Cardiac septum (tissue), 1 donor: ENCODE data around the gene FAM117B. TPM values are rescaled to one million over a fixed set of nuclear protein-coding genes. Genes with fewer than 3 reads are reported as not detected.

ENCODE experiments used
- DNase-seq: peaks from one replicate; pipeline ENCODE4 v3.0.0-alpha.2; 2020; ENCODE audit warnings: low spot score
- intact Hi-C: fragments of 100-400 bp; cut with DNase I; formaldehyde crosslinking; loops from one replicate; pipeline ENCODE4 v1.14.0; 2022
- long read RNA-seq: library from polyadenylated mRNA; unstranded; transcript quantifications from one replicate; pipeline ENCODE4 v2.0.0, GENCODE V29; 2021
- total RNA-seq: library from RNA; stranded (reverse); fragmentation: NEBNext Ultra II Directional; extraction: Animal tissue kit (Norgen Biotek cat#: 25700); gene quantifications from one replicate; pipeline ENCODE4 v1.2.1, GENCODE V29; 2021
- donor health status: DM: no; HTN: no; CAD: no.

The FAM117B gene
- total RNA-seq: 1.2 TPM
- long read RNA-seq, partial matches to known transcripts: 0 of 1 reads
- long read RNA-seq, other reads (novel, unspliced or antisense): 1 of 1 reads

DNA sequence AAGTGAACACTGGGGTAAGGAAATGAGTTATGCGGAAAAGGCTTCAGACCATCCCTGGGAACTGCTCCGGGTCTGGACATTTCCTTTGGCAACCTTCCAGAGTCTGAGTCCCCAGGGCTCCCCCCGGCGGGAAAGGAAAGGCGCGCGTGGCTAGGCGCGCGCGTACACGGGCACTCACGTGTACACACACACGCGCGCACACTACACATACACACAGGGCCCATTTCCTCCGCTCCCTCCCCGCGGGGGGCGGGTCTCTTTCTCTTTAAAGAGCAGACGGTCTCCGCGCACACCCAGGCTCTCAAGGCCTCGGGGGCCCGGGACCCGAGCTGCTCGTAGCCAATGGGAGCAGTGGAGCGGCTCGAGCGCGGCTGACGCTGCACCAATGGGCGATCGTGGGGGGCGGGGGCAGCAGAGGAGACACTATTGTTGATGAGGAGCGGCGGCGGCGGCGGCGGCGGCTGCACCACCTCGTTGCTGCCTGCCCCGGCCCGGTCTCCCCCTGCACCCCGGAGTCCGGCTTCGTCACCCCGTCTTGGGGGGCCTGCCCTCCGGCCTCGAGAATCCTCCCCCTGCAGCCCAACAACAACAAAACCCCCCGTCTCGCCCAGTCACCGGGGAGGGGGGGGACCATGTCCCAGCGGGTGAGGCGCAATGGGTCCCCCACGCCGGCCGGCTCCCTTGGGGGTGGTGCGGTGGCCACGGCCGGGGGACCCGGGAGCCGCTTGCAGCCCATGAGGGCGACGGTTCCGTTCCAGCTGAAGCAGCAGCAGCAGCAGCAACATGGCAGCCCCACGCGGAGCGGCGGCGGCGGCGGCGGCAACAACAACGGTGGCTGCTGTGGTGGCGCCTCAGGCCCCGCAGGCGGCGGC lies at the start of gene FAM117B:
Gene FAM117B, plus strand, starts transcription at position 414 of the 872 bp plus-strand sequence. Its CDS starts 219 bp downstream, at position 633.
- peak; percentile 98 for DNase-seq
- intact Hi-C loops: loop anchor here (5.0 to 10.0 kb wide), 4 partner anchors 47 to 270 kb away; partner anchors contain the start of genes BMPR2 and ICA1L

DNA sequence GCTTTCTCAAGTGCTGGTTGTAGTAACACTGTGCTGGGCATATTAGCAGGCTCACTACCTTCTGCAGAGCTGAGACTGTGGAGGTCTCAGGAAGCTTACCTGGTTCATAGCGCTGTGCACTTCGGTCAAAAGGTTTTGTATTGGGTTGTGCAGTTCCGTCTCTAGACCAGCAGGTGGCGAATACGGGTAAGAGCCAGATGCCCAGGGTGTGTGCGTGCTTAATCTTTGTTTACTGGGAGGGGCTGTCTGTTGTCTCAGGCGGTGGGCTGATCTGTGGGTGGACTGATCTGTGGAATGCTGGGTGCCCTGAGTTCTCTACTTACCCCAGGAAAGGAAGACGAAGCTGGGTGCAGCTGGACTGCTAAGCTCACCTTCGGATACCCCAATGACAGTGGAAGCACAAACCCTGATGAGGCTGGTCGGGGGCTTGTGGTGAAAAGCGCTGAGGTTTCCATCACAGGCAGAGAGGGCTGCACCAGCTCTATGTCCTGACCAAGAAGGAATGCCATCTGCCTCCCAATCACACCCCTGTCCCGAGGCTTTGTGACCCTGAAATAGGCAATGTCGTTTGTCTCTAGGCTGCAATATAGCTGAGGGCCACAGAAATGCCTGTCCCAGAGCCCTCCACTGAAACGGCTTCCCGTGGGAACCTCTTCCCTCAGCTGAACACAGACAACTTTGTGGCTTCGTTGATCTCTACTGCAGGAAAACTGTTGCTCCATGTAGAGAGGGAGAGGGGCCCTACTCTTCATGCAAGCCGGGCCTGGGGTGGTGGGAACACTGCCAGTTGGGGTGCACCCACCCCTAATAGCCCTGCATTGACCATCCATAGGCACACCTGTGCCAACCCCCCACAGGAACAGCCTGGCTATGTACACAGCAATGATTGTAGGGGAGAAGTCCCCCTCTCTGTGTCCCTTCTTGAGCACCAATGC lies 45.9 kb upstream of the FAM117B start:
- intact Hi-C loops: loop anchor here (5.0 kb wide), 2 partner anchors 48 to 283 kb away; partner anchors contain the start of gene ICA1L
- DNase-seq: peak; percentile 80

GRCh38 chr2:202589582-202589949 lies 45.2 kb upstream of the FAM117B start:
- intact Hi-C loops: loop anchor here (5.0 kb wide), 2 partner anchors 48 to 283 kb away; partner anchors contain the start of gene ICA1L
- DNase-seq: no peak

DNA sequence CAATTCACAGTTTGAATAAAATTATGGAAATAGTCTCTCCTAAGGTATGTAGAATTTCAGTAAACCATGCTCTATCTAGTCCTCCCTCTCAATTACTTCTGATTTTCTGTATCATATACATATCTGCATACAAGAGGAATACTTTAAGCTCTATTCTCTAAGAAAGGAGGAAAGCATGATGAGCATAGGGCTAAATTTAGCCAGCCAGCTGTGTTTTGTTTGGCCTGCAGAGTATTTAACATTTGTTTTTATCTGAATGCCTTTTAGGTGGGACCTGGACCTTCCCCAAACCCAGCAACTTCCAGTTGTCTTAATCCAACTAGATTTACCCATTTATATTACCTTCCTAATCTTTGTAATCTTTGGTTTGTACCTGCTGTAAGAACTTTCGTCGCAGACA lies 42.2 kb upstream of the FAM117B start:
- intact Hi-C loops: no loop called here
- no peak for DNase-seq

GRCh38 chr2:202599105-202599504 lies 35.7 kb upstream of the FAM117B start:
- intact Hi-C loops: no loop called here
- no peak for DNase-seq

DNA sequence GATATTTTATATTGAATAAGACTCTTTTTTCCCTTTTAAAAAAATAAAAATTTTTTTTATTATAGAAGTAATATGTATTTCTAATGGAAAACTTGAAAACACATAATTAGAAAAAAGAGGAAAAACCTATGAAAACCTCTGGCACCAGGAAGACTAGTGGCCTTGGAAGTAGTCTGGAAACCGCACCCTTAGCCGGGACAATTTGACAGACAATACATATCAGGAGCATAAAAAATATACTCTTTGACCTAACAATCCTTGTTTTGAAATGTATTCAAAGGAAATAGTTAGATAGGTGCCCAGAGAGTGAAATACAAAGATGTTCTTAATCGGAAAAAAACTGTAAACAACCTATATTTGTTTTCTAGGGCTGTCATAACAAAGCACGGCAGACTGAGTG lies 34.9 kb upstream of the FAM117B start:
- intact Hi-C loops: no loop called here
- no peak for DNase-seq

GRCh38 chr2:202604699-202605098 lies 30.1 kb upstream of the FAM117B start:
- DNase-seq: no peak
- intact Hi-C loops: no loop called here

- no peak for DNase-seq
- intact Hi-C loops: no loop called here
These were observed 29.6 kb upstream of the FAM117B start for GRCh38 chr2:202605174-202605573.

DNA sequence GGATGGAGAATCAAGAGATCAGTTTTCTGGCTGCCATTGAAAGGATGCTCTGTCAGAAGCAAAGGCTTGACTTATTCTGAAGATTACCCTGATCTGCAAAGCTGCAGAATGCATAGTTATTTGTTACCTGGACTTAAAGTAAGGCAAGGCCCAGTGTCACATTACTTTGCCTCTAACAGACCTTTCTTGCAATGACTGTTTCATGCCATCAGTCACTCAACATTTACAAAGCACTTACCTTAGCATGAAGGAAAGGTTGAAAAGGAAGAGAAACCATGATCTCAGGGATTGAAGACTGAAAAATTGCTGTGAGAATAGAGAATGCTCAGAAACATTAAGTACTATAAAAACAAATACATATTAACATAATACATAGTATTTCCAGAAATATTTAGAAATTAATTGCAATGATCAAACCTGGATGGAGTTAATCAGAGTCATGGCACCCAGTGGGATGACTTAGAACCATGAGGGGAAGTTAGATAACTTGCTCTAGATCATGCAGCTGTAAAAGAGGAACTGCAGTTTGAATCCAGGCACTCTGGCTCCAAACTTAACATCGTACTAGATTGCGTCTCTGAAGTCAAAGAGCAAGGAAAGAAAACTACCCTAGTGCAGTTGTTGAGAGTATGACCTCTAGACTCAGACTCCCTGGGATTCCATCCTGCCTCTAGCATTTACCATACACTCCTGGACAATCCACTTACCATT lies 26.5 kb upstream of the FAM117B start:
- intact Hi-C loops: no loop called here
- DNase-seq: no peak

DNA sequence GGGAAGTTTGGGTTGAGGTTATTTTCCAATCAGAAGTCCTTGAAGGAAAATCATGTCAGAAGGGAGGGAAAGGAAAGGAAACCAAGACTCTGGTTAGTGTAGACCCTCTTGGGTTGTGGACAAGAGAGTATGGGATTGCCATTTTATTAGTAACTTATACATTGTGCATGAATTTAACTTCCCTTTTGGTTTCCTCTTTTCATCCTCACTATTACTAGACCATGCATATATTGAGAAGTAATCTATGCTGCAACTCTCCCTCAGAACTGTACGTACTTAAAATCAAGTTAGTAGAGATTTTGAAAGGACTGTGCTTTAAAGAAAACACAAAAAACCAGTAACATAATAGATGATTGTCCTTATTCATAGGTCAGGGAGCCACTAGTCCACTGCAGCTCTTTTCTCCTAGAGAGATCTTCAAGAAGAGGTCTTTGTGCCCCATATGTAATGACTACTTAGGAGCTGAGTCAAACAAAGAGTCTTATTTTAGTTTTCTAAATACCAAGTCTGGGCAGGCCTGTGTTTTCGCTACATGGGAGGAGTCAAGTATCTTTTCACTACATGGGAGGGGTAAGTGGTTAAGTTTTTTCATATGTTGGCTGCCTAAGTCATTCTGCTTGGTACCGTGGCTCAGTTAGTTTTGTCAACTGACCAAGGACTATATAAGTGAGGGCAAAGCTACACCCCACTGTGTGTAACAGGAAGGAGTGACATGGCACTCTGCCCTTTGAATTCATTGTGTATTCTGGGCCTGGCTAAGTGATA lies 25.2 kb upstream of the FAM117B start:
- DNase-seq: no peak

GRCh38 chr2:202610380-202610779 lies 24.4 kb upstream of the FAM117B start:
- intact Hi-C loops: no loop called here
- no peak for DNase-seq

More for the DNA sequence above, 25.2 kb upstream of the FAM117B start:
- intact Hi-C loops: no loop called here

GRCh38 chr2:202612145-202612544 lies 22.6 kb upstream of the FAM117B start:
- no peak for DNase-seq
- intact Hi-C loops: no loop called here

GRCh38 chr2:202613479-202613878 lies 21.3 kb upstream of the FAM117B start:
- no peak for DNase-seq
- intact Hi-C loops: no loop called here

DNA sequence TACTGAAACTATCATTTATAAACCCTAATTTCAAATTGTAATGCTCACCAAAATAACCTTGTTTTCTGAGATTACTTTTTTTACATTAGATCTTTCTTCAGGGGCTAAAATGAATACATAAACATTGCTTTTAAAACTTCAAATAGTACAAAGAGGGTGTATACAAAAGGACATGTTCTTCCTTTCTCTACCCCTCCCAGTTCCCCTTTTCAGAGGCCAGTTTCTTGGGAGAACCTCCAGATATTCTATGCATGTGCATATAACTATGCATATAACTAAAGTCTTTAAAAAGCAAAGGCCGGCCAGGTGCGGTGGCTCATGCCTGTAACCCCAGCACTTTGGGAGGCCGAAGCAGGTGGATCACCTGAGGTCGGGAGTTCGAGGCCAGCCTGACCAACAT lies 10.6 kb upstream of the FAM117B start:
- intact Hi-C loops: no loop called here
- DNase-seq: no peak

DNA sequence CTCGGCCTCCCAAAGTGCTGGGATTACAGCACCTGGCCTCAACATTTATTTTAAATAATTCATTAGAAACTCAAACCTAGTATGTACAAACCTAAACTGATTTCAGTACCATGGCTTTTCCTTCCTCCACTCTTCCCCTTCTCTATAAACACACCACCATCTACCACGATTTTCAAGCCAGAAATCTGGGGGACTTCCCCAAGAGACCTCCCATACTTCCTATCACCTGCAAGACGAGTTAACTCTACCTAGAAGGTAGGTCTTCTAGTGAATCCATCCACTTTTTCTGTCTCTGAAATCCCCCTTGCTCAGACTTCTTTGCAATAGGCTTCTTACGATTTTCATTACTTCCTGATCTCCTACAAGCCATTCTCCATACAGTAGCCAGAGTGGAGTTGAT lies 7.7 kb upstream of the FAM117B start:
- intact Hi-C loops: no loop called here
- DNase-seq: no peak

DNA sequence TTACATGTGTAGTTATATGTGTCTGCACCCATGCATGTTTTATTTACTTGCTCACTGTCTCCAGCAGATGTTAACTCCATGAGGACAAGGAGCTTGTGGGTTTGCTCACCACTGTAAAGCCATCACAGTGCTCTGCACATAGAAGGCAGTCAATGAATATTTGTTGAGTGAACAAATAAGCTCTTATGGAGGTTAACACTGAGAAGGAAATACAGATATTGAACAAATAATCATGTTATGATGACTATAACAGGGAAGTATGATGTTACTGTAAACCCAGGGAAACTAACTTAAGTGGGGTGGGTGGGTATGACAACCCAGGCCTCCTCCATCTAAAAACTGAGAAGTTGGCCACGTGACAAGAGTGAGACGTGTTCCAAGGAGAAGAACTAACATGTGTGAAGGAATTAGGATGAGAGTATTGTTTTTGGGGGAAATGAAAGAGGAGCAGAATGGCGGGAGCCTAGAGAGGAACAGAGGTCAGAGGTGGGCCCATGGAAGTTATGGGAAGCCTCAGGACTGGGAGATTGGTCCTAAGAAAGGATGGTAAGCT lies 6.0 kb upstream of the FAM117B start:
- no peak for DNase-seq
- intact Hi-C loops: no loop called here

DNA sequence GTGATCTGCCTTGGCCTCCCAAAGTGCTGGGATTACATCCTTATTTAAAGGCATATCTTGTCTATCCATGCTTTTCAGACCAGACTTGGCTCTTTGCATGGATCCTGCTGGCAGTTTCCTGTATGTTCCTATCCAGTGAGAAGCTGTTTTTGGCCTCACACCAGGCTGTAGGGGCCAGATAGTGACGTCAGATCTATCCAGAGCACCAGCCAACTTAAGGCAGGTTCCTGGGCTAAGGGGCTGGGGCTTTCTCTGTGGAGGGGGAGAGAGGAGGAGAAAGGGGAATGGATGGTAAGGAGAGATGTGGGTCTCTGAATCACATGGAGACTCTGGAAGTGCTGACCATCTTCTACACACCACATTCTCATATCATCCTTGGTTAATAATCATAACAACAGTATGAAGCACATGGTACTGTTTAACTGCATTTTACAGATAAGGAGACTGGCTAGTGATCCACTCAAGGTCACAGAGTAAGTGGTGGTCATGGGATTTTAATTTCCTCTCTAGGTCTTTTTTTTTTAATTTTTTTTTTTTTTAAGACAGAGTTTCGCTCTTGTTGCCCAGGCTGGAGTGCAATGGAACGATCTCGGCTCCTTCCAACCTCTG lies 2.0 kb upstream of the FAM117B start:
- intact Hi-C loops: loop anchor here (10.0 kb wide), 1 partner anchor 272 kb away; no protein-coding TSS in a partner anchor
- DNase-seq: no peak

DNA sequence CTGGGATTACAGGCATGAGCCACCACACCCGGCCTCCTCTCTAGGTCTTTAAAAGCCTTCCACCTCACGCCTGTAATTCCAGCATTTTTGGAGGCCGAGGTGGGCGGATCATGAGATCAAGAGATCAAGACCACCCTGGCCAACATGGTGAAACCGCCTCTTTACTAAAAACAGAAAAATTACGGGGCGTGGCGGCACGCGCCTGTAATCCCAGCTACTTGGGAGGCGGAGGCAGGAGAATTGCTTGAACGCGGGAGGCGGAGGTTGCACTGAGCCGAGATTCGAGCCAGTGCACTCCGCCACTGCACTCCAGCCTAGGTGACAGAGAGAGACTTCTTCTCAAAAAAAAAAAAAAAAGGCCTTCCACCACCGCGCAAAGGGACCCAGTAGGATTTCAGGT lies 1.3 kb upstream of the FAM117B start:
- intact Hi-C loops: loop anchor here (10.0 kb wide), 1 partner anchor 271 kb away; no protein-coding TSS in a partner anchor
- DNase-seq: no peak
